Neural cell (in vitro differentiated cells): ENCODE results near the gene PBX3. TPM values are rescaled to one million over a fixed set of nuclear protein-coding genes. Genes with fewer than 3 reads are reported as not detected.

ENCODE experiments used
- H2AFZ ChIP-seq: fragments of 200-600, 300-800 bp; sonication (generic), shearing (Covaris generic); 2 replicates; pipeline ENCODE4 v1.6.0; 2014; ENCODE audit warnings: low read depth, mild to moderate bottlenecking, antibody characterized with exemption, low read length, moderate library complexity
- H3F3A ChIP-seq: fragments of 200-600 bp; shearing (Covaris generic); 2 replicates; pipeline ENCODE4 v1.6.1; 2016; ENCODE audit warnings: mild to moderate bottlenecking, moderate library complexity, mixed read lengths, antibody characterized with exemption, low read length; ENCODE audit not compliant: insufficient read depth, poor library complexity, severe bottlenecking
- H3K27ac ChIP-seq: fragments of 200-600, 300-800 bp; sonication (generic), shearing (Covaris generic); 2 replicates; pipeline ENCODE4 v1.5.1; 2014; ENCODE audit warnings: mild to moderate bottlenecking, low read length, moderate library complexity
- H3K27me3 ChIP-seq: fragments of 300-800, 200-600 bp; sonication (generic), shearing (Covaris generic); 2 replicates; pipeline ENCODE4 v1.6.0; 2014; ENCODE audit warnings: mild to moderate bottlenecking, low read depth, low read length, moderate library complexity; ENCODE audit not compliant: insufficient read depth
- H3K36me3 ChIP-seq: fragments of 300-800, 200-600 bp; sonication (generic), shearing (Covaris generic); 2 replicates; pipeline ENCODE4 v1.5.1; 2014; ENCODE audit warnings: mild to moderate bottlenecking, antibody characterized with exemption, low read length, moderate library complexity; ENCODE audit not compliant: insufficient read depth
- H3K4me2 ChIP-seq: fragments of 300-800, 200-600 bp; sonication (generic), shearing (Covaris generic); 2 replicates; pipeline ENCODE4 v1.6.0; 2014; ENCODE audit warnings: mild to moderate bottlenecking, low read length
- H3K4me3 ChIP-seq: fragments of 300-800, 200-600 bp; sonication (generic), shearing (Covaris generic); 2 replicates; pipeline ENCODE4 v1.5.1; 2014; ENCODE audit warnings: mild to moderate bottlenecking, low read length, moderate library complexity
- H3K79me2 ChIP-seq: fragments of 200-600 bp; shearing (Covaris generic); replicated peaks from 2 replicates; pipeline ENCODE4 v1.6.0; 2014; ENCODE audit warnings: mild to moderate bottlenecking, low read length, moderate library complexity; ENCODE audit not compliant: insufficient read depth
- H3K9ac ChIP-seq: fragments of 300-800, 200-600 bp; sonication (generic), shearing (Covaris generic); 2 replicates; pipeline ENCODE4 v1.6.1; 2016; ENCODE audit warnings: mild to moderate bottlenecking, low read length, mixed read lengths
- H3K9me2 ChIP-seq: fragments of 200-600 bp; shearing (Covaris generic); 2 replicates; pipeline ENCODE4 v1.6.1; 2016; ENCODE audit warnings: mild to moderate bottlenecking, low read length, mixed read lengths; ENCODE audit not compliant: insufficient read depth
- H3K9me3 ChIP-seq: fragments of 200-600, 300-800 bp; sonication (generic), shearing (Covaris generic); 2 replicates; pipeline ENCODE4 v1.6.1; 2016; ENCODE audit warnings: mild to moderate bottlenecking, mixed run types, low read length, moderate library complexity, mixed read lengths
- H4K20me1 ChIP-seq: fragments of 200-600 bp; shearing (Covaris generic); 2 replicates; pipeline ENCODE4 v1.6.1; 2016; ENCODE audit warnings: mild to moderate bottlenecking, mixed run types; ENCODE audit not compliant: insufficient read depth
- CTCF ChIP-seq: fragments of 450-650 bp; IDR thresholded peaks from 2 replicates; pipeline ENCODE4 v1.5.1; 2014; ENCODE audit warnings: antibody characterized with exemption, mild to moderate bottlenecking, moderate library complexity; ENCODE audit not compliant: poor library complexity, severe bottlenecking
- EP300 ChIP-seq: fragments of 450-650 bp; conservative IDR thresholded peaks from 2 replicates; pipeline ENCODE4 v1.6.1; 2014; ENCODE audit warnings: antibody characterized with exemption, mild to moderate bottlenecking, moderate library complexity; ENCODE audit not compliant: poor library complexity, severe bottlenecking
- EZH2 ChIP-seq: fragments of 200-600, 300-800 bp; shearing (Covaris generic), sonication (generic); IDR thresholded peaks from 2 replicates; pipeline ENCODE4 v1.6.1; 2014; ENCODE audit warnings: antibody characterized with exemption, low read length, borderline replicate concordance, mild to moderate bottlenecking; ENCODE audit not compliant: insufficient read depth, poor library complexity, severe bottlenecking
- MXI1 ChIP-seq: fragments of 450-650 bp; conservative IDR thresholded peaks from 2 replicates; pipeline ENCODE4 v1.6.1; 2014; ENCODE audit warnings: antibody characterized with exemption, mild to moderate bottlenecking; ENCODE audit not compliant: poor library complexity, severe bottlenecking
- POLR2AphosphoS5 ChIP-seq: IDR thresholded peaks from 2 replicates; pipeline ENCODE4 v1.6.1; 2012
- RAD21 ChIP-seq: fragments of 450-650 bp; conservative IDR thresholded peaks from 2 replicates; pipeline ENCODE4 v1.6.1; 2014; ENCODE audit warnings: antibody characterized with exemption, mild to moderate bottlenecking, moderate library complexity
- REST ChIP-seq: IDR thresholded peaks from 2 replicates; pipeline ENCODE4 v1.6.1; 2012; ENCODE audit warnings: borderline replicate concordance
- SMC3 ChIP-seq: fragments of 450-650 bp; conservative IDR thresholded peaks from 2 replicates; pipeline ENCODE4 v1.6.1; 2014; ENCODE audit warnings: antibody characterized with exemption, mild to moderate bottlenecking, moderate library complexity; ENCODE audit not compliant: poor library complexity
- TAF1 ChIP-seq: IDR thresholded peaks from 2 replicates; pipeline ENCODE4 v1.6.1; 2012; ENCODE audit warnings: low read depth
- polyA plus RNA-seq: library from polyadenylated mRNA; depleted of rRNA; stranded (reverse); fragments of >200 nt; gene quantifications from 2 replicates; pipeline ENCODE4 v1.2.3, GENCODE V29; 2014

The PBX3 gene
- polyA plus RNA-seq, 1 donor from 2014 or later, result 398 TPM

GRCh38 chr9:125991886-125992529 lies 244.8 kb downstream of the PBX3 start:
- no peaks in the 10 kb centered on the region for H4K20me1 ChIP-seq
- no peaks in the 10 kb centered on the region for H3K9me3 ChIP-seq
- H3K4me3 ChIP-seq, result no peak overlapping the region
- no peaks in the 10 kb centered on the region for H3K27me3 ChIP-seq
- H3K4me2 ChIP-seq, result no peak overlapping the region
- no peaks in the 10 kb centered on the region for H3F3A ChIP-seq
- no peaks in the 10 kb centered on the region for H3K79me2 ChIP-seq
- no peak overlapping the region for H3K27ac ChIP-seq
- H3K36me3 ChIP-seq, result no peaks in the 10 kb centered on the region
- TF ChIP-seq REST, result no peak
- no peak for TF ChIP-seq POLR2AphosphoS5
- no peak for TF ChIP-seq CTCF
- H3K9me2 ChIP-seq, result no peaks in the 10 kb centered on the region
- H3K9ac ChIP-seq, result no peak overlapping the region
- H2AFZ ChIP-seq, result no peak overlapping the region

- H3K27me3 ChIP-seq, result no peaks in the 10 kb centered on the region
- no peak overlapping the region for H3K4me3 ChIP-seq
- TF ChIP-seq POLR2AphosphoS5 (no peak), SMC3 (no peak), EP300 (no peak), MXI1 (no peak), EZH2 (no peak), RAD21 (no peak), REST (no peak), CTCF (no peak), TAF1 (no peak)
- H3K9me2 ChIP-seq, result no peaks in the 10 kb centered on the region
- no peaks in the 10 kb centered on the region for H3K9me3 ChIP-seq
- no peaks in the 10 kb centered on the region for H3F3A ChIP-seq
- no peaks in the 10 kb centered on the region for H3K36me3 ChIP-seq
- H2AFZ ChIP-seq, result no peak overlapping the region
- no peak overlapping the region for H3K4me2 ChIP-seq
- H3K79me2 ChIP-seq, result no peaks in the 10 kb centered on the region
- H3K27ac ChIP-seq, result no peak overlapping the region
- H3K9ac ChIP-seq, result no peak overlapping the region
- no peaks in the 10 kb centered on the region for H4K20me1 ChIP-seq
These were observed 245.4 kb downstream of the PBX3 start for GRCh38 chr9:125992557-125992956.
